ENCODE results near the gene PTRHD1. TPM values are rescaled to one million over a fixed set of nuclear protein-coding genes. Genes with fewer than 3 reads are reported as not detected.

The PTRHD1 gene
- total RNA-seq, 2 experiments from 2014 or later: 15.3 to 15.7 TPM

DNA sequence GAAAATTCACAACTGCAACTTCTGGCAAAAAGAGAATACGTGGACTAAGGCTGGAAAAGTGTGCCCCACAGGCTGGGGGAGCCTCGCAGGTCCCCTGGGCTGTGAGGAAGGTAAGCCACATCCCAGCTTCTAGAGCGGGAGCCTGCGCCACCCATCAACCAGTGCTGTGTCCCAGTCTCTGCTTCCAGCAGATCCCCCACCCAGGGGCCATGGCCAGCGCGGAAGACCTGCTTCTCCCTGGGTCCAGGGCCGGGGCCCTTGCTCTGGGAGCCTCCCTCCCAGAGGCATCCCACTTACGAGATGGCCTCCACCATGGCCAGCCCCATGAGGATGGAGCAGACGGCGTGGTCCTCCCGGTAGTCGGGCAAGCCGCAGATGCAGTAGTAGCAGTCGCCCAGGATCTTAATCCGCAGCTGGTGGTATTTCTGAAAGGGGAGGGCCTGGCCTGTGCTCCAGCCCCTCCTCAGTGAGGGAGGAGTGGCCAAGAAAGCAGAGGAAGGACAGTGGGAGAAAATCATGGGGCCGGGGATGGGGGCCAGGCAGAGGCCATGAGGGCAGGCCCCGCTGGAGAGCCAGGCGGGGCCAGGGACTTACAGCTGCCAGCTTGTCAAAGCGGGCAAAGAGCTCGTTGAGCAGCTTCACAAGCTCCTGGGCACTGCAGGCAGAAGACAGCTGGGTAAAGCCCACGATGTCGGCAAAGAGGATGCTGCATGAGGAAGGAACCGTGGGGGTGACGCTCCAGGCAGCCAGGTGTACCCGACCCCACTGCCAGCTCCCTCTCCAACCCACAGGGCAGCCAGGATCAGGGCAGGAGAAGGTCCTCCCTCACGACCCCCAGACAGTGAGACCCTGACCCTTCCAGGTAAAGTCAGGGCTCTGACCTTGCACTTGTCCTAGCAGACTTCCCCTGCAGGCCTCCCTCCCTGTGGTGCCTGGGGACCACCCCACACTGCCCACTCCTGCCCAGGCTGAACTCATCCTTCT, 48.1 kb upstream of the PTRHD1 start:
- no peak overlapping the region for H3K4me3 Mint-ChIP-seq
- Histone ChIP-seq H3K4me3 (ENCODE audit: low read length) (no peak overlapping the region), H3K9me3 (ENCODE audit: control insufficient read depth in 1 of 2, insufficient read depth in 1 of 2, low read length in 2 of 2) (no peaks in the 10 kb centered on the region), H3K27me3 (ENCODE audit: control insufficient read depth in 1 of 2, insufficient read depth in 2 of 2, low read length in 2 of 2) (no peaks in the 10 kb centered on the region), H3K36me3 (ENCODE audit: insufficient read depth, low read length) (peaks cover 29% of the 10 kb centered on the region), H3K4me1 (ENCODE audit: insufficient read depth, low read length) (no peaks in the 10 kb centered on the region), H3K27ac (ENCODE audit: low read depth in 1 of 2, low read length in 2 of 2) (no peak overlapping the region)
- H3K9me3 Mint-ChIP-seq: no peaks in the 10 kb centered on the region
- no peak for ATAC-seq (ENCODE audit: poor library complexity)
- no peaks in the 10 kb centered on the region for H3K4me1 Mint-ChIP-seq (ENCODE audit: low read depth)
- H3K27me3 Mint-ChIP-seq: no peaks in the 10 kb centered on the region
- H3K27ac Mint-ChIP-seq: no peak overlapping the region
- peaks cover 11% of the 10 kb centered on the region for H3K36me3 Mint-ChIP-seq (ENCODE audit: low read depth)
- POLR2A ChIA-PET: no interaction called here
- TF ChIP-seq, protein P1, sequence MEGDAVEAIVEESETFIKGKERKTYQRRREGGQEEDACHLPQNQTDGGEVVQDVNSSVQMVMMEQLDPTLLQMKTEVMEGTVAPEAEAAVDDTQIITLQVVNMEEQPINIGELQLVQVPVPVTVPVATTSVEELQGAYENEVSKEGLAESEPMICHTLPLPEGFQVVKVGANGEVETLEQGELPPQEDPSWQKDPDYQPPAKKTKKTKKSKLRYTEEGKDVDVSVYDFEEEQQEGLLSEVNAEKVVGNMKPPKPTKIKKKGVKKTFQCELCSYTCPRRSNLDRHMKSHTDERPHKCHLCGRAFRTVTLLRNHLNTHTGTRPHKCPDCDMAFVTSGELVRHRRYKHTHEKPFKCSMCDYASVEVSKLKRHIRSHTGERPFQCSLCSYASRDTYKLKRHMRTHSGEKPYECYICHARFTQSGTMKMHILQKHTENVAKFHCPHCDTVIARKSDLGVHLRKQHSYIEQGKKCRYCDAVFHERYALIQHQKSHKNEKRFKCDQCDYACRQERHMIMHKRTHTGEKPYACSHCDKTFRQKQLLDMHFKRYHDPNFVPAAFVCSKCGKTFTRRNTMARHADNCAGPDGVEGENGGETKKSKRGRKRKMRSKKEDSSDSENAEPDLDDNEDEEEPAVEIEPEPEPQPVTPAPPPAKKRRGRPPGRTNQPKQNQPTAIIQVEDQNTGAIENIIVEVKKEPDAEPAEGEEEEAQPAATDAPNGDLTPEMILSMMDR (IDR thresholded peaks at IDR 0.05): no peak
- no peak for DNase-seq
- intact Hi-C loops (cut with DNase I, micrococcal nuclease): no loop called here
- CTCF ChIA-PET: no interaction called here

DNA sequence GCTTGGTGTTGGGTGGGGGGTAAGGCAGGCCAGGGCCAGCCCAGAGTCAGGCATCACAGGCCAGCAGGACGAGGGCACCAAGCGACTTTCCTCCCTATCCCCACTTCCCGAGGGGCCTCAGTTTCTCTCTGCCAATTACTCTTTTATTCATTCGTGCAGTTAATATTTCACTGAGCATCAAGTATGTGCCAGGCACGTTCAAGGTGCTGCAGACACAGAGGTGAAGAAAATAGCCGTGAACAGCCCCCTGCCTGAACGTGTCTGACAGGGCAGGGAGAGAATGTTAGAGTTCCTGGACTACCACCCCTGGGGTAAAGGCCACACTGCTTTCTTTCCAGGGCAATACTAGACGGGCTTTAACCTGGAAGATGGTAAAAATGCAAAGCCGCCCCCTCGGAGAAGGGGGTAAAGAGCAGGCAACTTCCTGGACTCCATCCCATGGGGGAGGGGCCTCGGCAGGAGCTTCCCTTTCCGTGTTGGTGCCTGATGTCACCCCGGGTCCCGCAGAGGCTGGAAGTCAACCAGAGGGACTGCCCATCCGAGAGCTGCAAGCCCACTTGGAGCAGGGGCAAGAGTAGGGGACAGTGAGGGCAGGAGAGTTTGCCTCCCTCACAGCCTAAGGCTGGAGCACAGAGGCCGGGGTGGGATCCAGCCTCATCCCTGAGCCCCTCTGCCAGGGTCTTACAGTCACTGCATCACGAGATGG, 47.1 kb upstream of the PTRHD1 start:
- no peaks in the 10 kb centered on the region for H3K9me3 Mint-ChIP-seq

DNA sequence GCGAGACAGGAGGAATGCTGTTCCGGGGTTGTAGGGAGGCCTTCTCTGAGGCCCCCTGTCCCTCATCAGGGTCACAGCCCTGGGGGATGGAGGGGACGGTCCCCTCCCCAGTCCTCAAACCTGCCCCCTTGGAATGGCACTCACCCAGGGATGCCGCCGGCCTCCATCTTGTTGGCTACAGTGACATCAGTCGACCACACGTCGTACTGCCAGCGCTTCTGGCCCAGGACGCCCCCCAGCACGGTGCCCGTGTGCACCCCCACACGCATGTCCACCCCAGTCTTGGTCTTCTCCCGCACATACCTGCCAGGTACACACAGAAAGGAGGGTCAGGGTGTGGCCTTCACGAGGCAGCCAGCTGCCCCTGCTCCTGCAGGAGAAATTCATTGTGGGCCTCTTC, 46.5 kb upstream of the PTRHD1 start:
- Histone ChIP-seq H3K4me1 (ENCODE audit: insufficient read depth, low read length) (no peaks in the 10 kb centered on the region), H3K27me3 (ENCODE audit: control insufficient read depth in 1 of 2, insufficient read depth in 2 of 2, low read length in 2 of 2) (no peaks in the 10 kb centered on the region), H3K27ac (ENCODE audit: low read depth in 1 of 2, low read length in 2 of 2) (no peak overlapping the region), H3K9me3 (ENCODE audit: control insufficient read depth in 1 of 2, insufficient read depth in 1 of 2, low read length in 2 of 2) (no peaks in the 10 kb centered on the region), H3K36me3 (ENCODE audit: insufficient read depth, low read length) (peaks cover 33% of the 10 kb centered on the region), H3K4me3 (ENCODE audit: low read length) (no peak overlapping the region)
- CTCF ChIA-PET: no interaction called here
- Mint-ChIP-seq H3K36me3 (ENCODE audit: low read depth) (peaks cover 19% of the 10 kb centered on the region), H3K27ac (no peak overlapping the region), H3K4me3 (no peak overlapping the region), H3K4me1 (ENCODE audit: low read depth) (no peaks in the 10 kb centered on the region), H3K27me3 (no peaks in the 10 kb centered on the region), H3K9me3 (no peaks in the 10 kb centered on the region)
- DNase-seq: no peak
- no peak for ATAC-seq (ENCODE audit: poor library complexity)
- TF ChIP-seq, protein P1 (IDR thresholded peaks at IDR 0.05): no peak
- POLR2A ChIA-PET: no interaction called here
- intact Hi-C loops (cut with DNase I, micrococcal nuclease): no loop called here

More for the DNA sequence above, 47.1 kb upstream of the PTRHD1 start:
- Mint-ChIP-seq H3K4me3 (no peak overlapping the region), H3K36me3 (ENCODE audit: low read depth) (peaks cover 13% of the 10 kb centered on the region), H3K27me3 (no peaks in the 10 kb centered on the region), H3K27ac (no peak overlapping the region), H3K4me1 (ENCODE audit: low read depth) (no peaks in the 10 kb centered on the region)
- Histone ChIP-seq H3K9me3 (ENCODE audit: control insufficient read depth in 1 of 2, insufficient read depth in 1 of 2, low read length in 2 of 2) (no peaks in the 10 kb centered on the region), H3K4me3 (ENCODE audit: low read length) (no peak overlapping the region), H3K27ac (ENCODE audit: low read depth in 1 of 2, low read length in 2 of 2) (no peak overlapping the region), H3K27me3 (ENCODE audit: control insufficient read depth in 1 of 2, insufficient read depth in 2 of 2, low read length in 2 of 2) (no peaks in the 10 kb centered on the region), H3K4me1 (ENCODE audit: insufficient read depth, low read length) (no peaks in the 10 kb centered on the region), H3K36me3 (ENCODE audit: insufficient read depth, low read length) (peaks cover 30% of the 10 kb centered on the region)
- intact Hi-C loops (cut with DNase I, micrococcal nuclease): no loop called here
- DNase-seq (no peak), ATAC-seq (ENCODE audit: poor library complexity) (no peak)
- ChIA-PET CTCF (no interaction called here), POLR2A (no interaction called here)
- TF ChIP-seq, protein P1 (IDR thresholded peaks at IDR 0.05): no peak

Measured in CD4-positive, alpha-beta T cell (primary cell).